HCT116 (cell line): Measurements from ENCODE around the gene RAD9A.
"Not testable (repeated sequence)": the region's sequence is repeated elsewhere in the genome, so short reads cannot be mapped to it uniquely, and the experiment has no call there.

Source experiments
- RAD21 ChIP-seq: IDR thresholded peaks from 2 replicates; pipeline ENCODE4 v1.6.1; 2012; ENCODE audit warnings: low read depth, mild to moderate bottlenecking
- TF ChIP-seq, protein P1 (sequence below), 3 experiments: fragments of 200-600 bp in 1 of 3; sonication (generic) in 1 of 3; IDR thresholded peaks in 2 of 3; conservative IDR thresholded peaks in 1 of 3; 2 replicates each; pipeline ENCODE4 v1.5.1; 2012 to 2017; ENCODE audit warnings: low read depth in 2 of 3, low read length in 2 of 3, antibody characterized with exemption in 1 of 3, borderline replicate concordance in 1 of 3, control low read depth in 1 of 3, mild to moderate bottlenecking in 1 of 3, mixed read lengths in 1 of 3, mixed run types in 1 of 3, moderate library complexity in 1 of 3; ENCODE audit not compliant: insufficient read depth in 1 of 3

- TF ChIP-seq, protein P1, sequence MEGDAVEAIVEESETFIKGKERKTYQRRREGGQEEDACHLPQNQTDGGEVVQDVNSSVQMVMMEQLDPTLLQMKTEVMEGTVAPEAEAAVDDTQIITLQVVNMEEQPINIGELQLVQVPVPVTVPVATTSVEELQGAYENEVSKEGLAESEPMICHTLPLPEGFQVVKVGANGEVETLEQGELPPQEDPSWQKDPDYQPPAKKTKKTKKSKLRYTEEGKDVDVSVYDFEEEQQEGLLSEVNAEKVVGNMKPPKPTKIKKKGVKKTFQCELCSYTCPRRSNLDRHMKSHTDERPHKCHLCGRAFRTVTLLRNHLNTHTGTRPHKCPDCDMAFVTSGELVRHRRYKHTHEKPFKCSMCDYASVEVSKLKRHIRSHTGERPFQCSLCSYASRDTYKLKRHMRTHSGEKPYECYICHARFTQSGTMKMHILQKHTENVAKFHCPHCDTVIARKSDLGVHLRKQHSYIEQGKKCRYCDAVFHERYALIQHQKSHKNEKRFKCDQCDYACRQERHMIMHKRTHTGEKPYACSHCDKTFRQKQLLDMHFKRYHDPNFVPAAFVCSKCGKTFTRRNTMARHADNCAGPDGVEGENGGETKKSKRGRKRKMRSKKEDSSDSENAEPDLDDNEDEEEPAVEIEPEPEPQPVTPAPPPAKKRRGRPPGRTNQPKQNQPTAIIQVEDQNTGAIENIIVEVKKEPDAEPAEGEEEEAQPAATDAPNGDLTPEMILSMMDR (IDR thresholded peaks at IDR 0.05 in 2 of 3, conservative IDR thresholded peaks at IDR 0.05 in 1 of 3; ENCODE audit: borderline replicate concordance in 1 of 3, insufficient read depth in 1 of 3, low read depth in 2 of 3, low read length in 2 of 3), result not testable (repeated sequence)
- TF ChIP-seq RAD21, result not testable (repeated sequence)
Measured at GRCh38 chr11:67427364-67427859, 35.6 kb downstream of the RAD9A start.
